ENCODE measurements around the gene SLC2A13. TPM values are rescaled to one million over a fixed set of nuclear protein-coding genes. Genes with fewer than 3 reads are reported as not detected.

SLC2A13 gene
- total RNA-seq, 1 donor from 2014 or later = 8.4 TPM

- peak overlapping the region in 2 of 3 donors; percentile 18 to 66 for H3K9ac ChIP-seq (ENCODE audit: low read depth in 1 of 3, low read length in 3 of 3)
- no peaks in the 10 kb centered on the region for H3K9me3 ChIP-seq (ENCODE audit: control insufficient read depth in 3 of 3, low read length in 3 of 3)
- H3K27ac ChIP-seq (ENCODE audit: low read depth, low read length) = no peak overlapping the region
- peak overlapping the region; percentile 13 to 64 (median 15) for H3K4me3 ChIP-seq (ENCODE audit: low read length in 3 of 3)
- H3K36me3 ChIP-seq (ENCODE audit: control insufficient read depth in 3 of 3, insufficient read depth in 3 of 3, low read length in 3 of 3) = no peaks in the 10 kb centered on the region
- peaks cover 4% of the 10 kb centered on the region in 3 donors for H3K4me1 ChIP-seq (ENCODE audit: control insufficient read depth in 3 of 3, insufficient read depth in 3 of 3, low read length in 3 of 3)
- no peaks in the 10 kb centered on the region for H3K27me3 ChIP-seq (ENCODE audit: control insufficient read depth in 3 of 3, insufficient read depth in 3 of 3, low read length in 3 of 3)
These were observed 94.1 kb downstream of the SLC2A13 start for GRCh38 chr12:40011775-40012129.

GRCh38 chr12:40010899-40011774 lies 94.7 kb downstream of the SLC2A13 start:
- H3K27ac ChIP-seq (ENCODE audit: low read depth, low read length) = no peak overlapping the region
- no peaks in the 10 kb centered on the region for H3K36me3 ChIP-seq (ENCODE audit: control insufficient read depth in 3 of 3, insufficient read depth in 3 of 3, low read length in 3 of 3)
- H3K9me3 ChIP-seq (ENCODE audit: control insufficient read depth in 3 of 3, low read length in 3 of 3) = no peaks in the 10 kb centered on the region
- peaks cover 4% of the 10 kb centered on the region in 3 donors for H3K4me1 ChIP-seq (ENCODE audit: control insufficient read depth in 3 of 3, insufficient read depth in 3 of 3, low read length in 3 of 3)
- H3K4me3 ChIP-seq (ENCODE audit: low read length in 3 of 3) = peak overlapping the region; percentile 13 to 64 (median 15)
- peak overlapping the region in 2 of 3 donors; percentile 18 to 66 for H3K9ac ChIP-seq (ENCODE audit: low read depth in 1 of 3, low read length in 3 of 3)
- no peaks in the 10 kb centered on the region for H3K27me3 ChIP-seq (ENCODE audit: control insufficient read depth in 3 of 3, insufficient read depth in 3 of 3, low read length in 3 of 3)

- Histone ChIP-seq H3K36me3 (ENCODE audit: control insufficient read depth in 3 of 3, insufficient read depth in 3 of 3, low read length in 3 of 3) (no peaks in the 10 kb centered on the region), H3K9ac (ENCODE audit: low read depth in 1 of 3, low read length in 3 of 3) (no peak overlapping the region), H3K27me3 (ENCODE audit: control insufficient read depth in 3 of 3, insufficient read depth in 3 of 3, low read length in 3 of 3) (no peaks in the 10 kb centered on the region), H3K4me1 (ENCODE audit: control insufficient read depth in 3 of 3, insufficient read depth in 3 of 3, low read length in 3 of 3) (no peaks in the 10 kb centered on the region), H3K27ac (ENCODE audit: low read depth, low read length) (no peak overlapping the region), H3K4me3 (ENCODE audit: low read length in 3 of 3) (no peak overlapping the region), H3K9me3 (ENCODE audit: control insufficient read depth in 3 of 3, low read length in 3 of 3) (peaks cover 0 to 2% (median 0%) of the 10 kb centered on the region in 3 donors)
These were observed 103.4 kb downstream of the SLC2A13 start for GRCh38 chr12:40002178-40003169.

GRCh38 chr12:40001406-40001805 lies 104.5 kb downstream of the SLC2A13 start:
- Histone ChIP-seq H3K9ac (ENCODE audit: low read depth in 1 of 3, low read length in 3 of 3) (no peak overlapping the region), H3K27me3 (ENCODE audit: control insufficient read depth in 3 of 3, insufficient read depth in 3 of 3, low read length in 3 of 3) (no peaks in the 10 kb centered on the region), H3K4me1 (ENCODE audit: control insufficient read depth in 3 of 3, insufficient read depth in 3 of 3, low read length in 3 of 3) (no peaks in the 10 kb centered on the region), H3K4me3 (ENCODE audit: low read length in 3 of 3) (no peak overlapping the region), H3K9me3 (ENCODE audit: control insufficient read depth in 3 of 3, low read length in 3 of 3) (peaks cover 0 to 2% (median 0%) of the 10 kb centered on the region in 3 donors), H3K27ac (ENCODE audit: low read depth, low read length) (no peak overlapping the region), H3K36me3 (ENCODE audit: control insufficient read depth in 3 of 3, insufficient read depth in 3 of 3, low read length in 3 of 3) (no peaks in the 10 kb centered on the region)

GRCh38 chr12:40000884-40001283 lies 105.0 kb downstream of the SLC2A13 start:
- H3K4me1 ChIP-seq (ENCODE audit: control insufficient read depth in 3 of 3, insufficient read depth in 3 of 3, low read length in 3 of 3) = no peaks in the 10 kb centered on the region
- no peak overlapping the region for H3K9ac ChIP-seq (ENCODE audit: low read depth in 1 of 3, low read length in 3 of 3)
- H3K27me3 ChIP-seq (ENCODE audit: control insufficient read depth in 3 of 3, insufficient read depth in 3 of 3, low read length in 3 of 3) = no peaks in the 10 kb centered on the region
- no peak overlapping the region for H3K27ac ChIP-seq (ENCODE audit: low read depth, low read length)
- no peaks in the 10 kb centered on the region for H3K36me3 ChIP-seq (ENCODE audit: control insufficient read depth in 3 of 3, insufficient read depth in 3 of 3, low read length in 3 of 3)
- no peak overlapping the region for H3K4me3 ChIP-seq (ENCODE audit: low read length in 3 of 3)
- peaks cover 0 to 2% (median 0%) of the 10 kb centered on the region in 3 donors for H3K9me3 ChIP-seq (ENCODE audit: control insufficient read depth in 3 of 3, low read length in 3 of 3)

- no peak overlapping the region for H3K9ac ChIP-seq (ENCODE audit: low read depth in 1 of 3, low read length in 3 of 3)
- H3K9me3 ChIP-seq (ENCODE audit: control insufficient read depth in 3 of 3, low read length in 3 of 3) = no peaks in the 10 kb centered on the region
- H3K4me1 ChIP-seq (ENCODE audit: control insufficient read depth in 3 of 3, insufficient read depth in 3 of 3, low read length in 3 of 3) = no peaks in the 10 kb centered on the region
- no peak overlapping the region for H3K4me3 ChIP-seq (ENCODE audit: low read length in 3 of 3)
- H3K27me3 ChIP-seq (ENCODE audit: control insufficient read depth in 3 of 3, insufficient read depth in 3 of 3, low read length in 3 of 3) = no peaks in the 10 kb centered on the region
- no peak overlapping the region for H3K27ac ChIP-seq (ENCODE audit: low read depth, low read length)
- no peaks in the 10 kb centered on the region for H3K36me3 ChIP-seq (ENCODE audit: control insufficient read depth in 3 of 3, insufficient read depth in 3 of 3, low read length in 3 of 3)
These were observed 112.6 kb downstream of the SLC2A13 start for GRCh38 chr12:39993268-39993667.

- H3K4me3 ChIP-seq (ENCODE audit: low read length in 3 of 3) = no peak overlapping the region
- H3K4me1 ChIP-seq (ENCODE audit: control insufficient read depth in 3 of 3, insufficient read depth in 3 of 3, low read length in 3 of 3) = no peaks in the 10 kb centered on the region
- H3K9ac ChIP-seq (ENCODE audit: low read depth in 1 of 3, low read length in 3 of 3) = no peak overlapping the region
- no peak overlapping the region for H3K27ac ChIP-seq (ENCODE audit: low read depth, low read length)
- H3K9me3 ChIP-seq (ENCODE audit: control insufficient read depth in 3 of 3, low read length in 3 of 3) = no peaks in the 10 kb centered on the region
- no peaks in the 10 kb centered on the region for H3K27me3 ChIP-seq (ENCODE audit: control insufficient read depth in 3 of 3, insufficient read depth in 3 of 3, low read length in 3 of 3)
- H3K36me3 ChIP-seq (ENCODE audit: control insufficient read depth in 3 of 3, insufficient read depth in 3 of 3, low read length in 3 of 3) = no peaks in the 10 kb centered on the region
These were observed 115.5 kb downstream of the SLC2A13 start for GRCh38 chr12:39990122-39991101.

GRCh38 chr12:39989501-39989900 lies 116.4 kb downstream of the SLC2A13 start:
- H3K27ac ChIP-seq (ENCODE audit: low read depth, low read length) = no peak overlapping the region

GRCh38 chr12:39988574-39988973 lies 117.3 kb downstream of the SLC2A13 start:
- Histone ChIP-seq H3K9me3 (ENCODE audit: control insufficient read depth in 3 of 3, low read length in 3 of 3) (no peaks in the 10 kb centered on the region), H3K4me1 (ENCODE audit: control insufficient read depth in 3 of 3, insufficient read depth in 3 of 3, low read length in 3 of 3) (no peaks in the 10 kb centered on the region), H3K4me3 (ENCODE audit: low read length in 3 of 3) (no peak overlapping the region), H3K27ac (ENCODE audit: low read depth, low read length) (no peak overlapping the region), H3K27me3 (ENCODE audit: control insufficient read depth in 3 of 3, insufficient read depth in 3 of 3, low read length in 3 of 3) (no peaks in the 10 kb centered on the region), H3K9ac (ENCODE audit: low read depth in 1 of 3, low read length in 3 of 3) (no peak overlapping the region), H3K36me3 (ENCODE audit: control insufficient read depth in 3 of 3, insufficient read depth in 3 of 3, low read length in 3 of 3) (no peaks in the 10 kb centered on the region)

More at GRCh38 chr12:39989501-39989900, 116.4 kb downstream of the SLC2A13 start:
- Histone ChIP-seq H3K9ac (ENCODE audit: low read depth in 1 of 3, low read length in 3 of 3) (no peak overlapping the region), H3K9me3 (ENCODE audit: control insufficient read depth in 3 of 3, low read length in 3 of 3) (no peaks in the 10 kb centered on the region), H3K36me3 (ENCODE audit: control insufficient read depth in 3 of 3, insufficient read depth in 3 of 3, low read length in 3 of 3) (no peaks in the 10 kb centered on the region), H3K4me3 (ENCODE audit: low read length in 3 of 3) (no peak overlapping the region), H3K4me1 (ENCODE audit: control insufficient read depth in 3 of 3, insufficient read depth in 3 of 3, low read length in 3 of 3) (no peaks in the 10 kb centered on the region), H3K27me3 (ENCODE audit: control insufficient read depth in 3 of 3, insufficient read depth in 3 of 3, low read length in 3 of 3) (no peaks in the 10 kb centered on the region)
